ENCODE results near the gene TLE6. TPM values are rescaled to one million over a fixed set of nuclear protein-coding genes. Genes with fewer than 3 reads are reported as not detected.

The TLE6 gene
- total RNA-seq, 1 donor from 2014 or later, result 3.6 TPM

Other genes starting within 250 kb of the TLE6 start
- gene SLC39A3, start 237.5 kb upstream of the TLE6 start, total RNA-seq, result 18.6 TPM
- gene SGTA, start 194.3 kb upstream of the TLE6 start, total RNA-seq, result 25.7 TPM
- gene THOP1, start 192.1 kb upstream of the TLE6 start, total RNA-seq, result 33.5 TPM
- 2.8 TPM for gene ZNF554, start 157.7 kb upstream of the TLE6 start, total RNA-seq
- gene ZNF555, start 136.1 kb upstream of the TLE6 start, total RNA-seq, result 2.0 TPM
- gene ZNF556, start 110.2 kb upstream of the TLE6 start, total RNA-seq, result not detected
- gene ZNF57, start 76.6 kb upstream of the TLE6 start, total RNA-seq, result 1.2 TPM
- 1.4 TPM for gene ZNF77, start 32.6 kb upstream of the TLE6 start, total RNA-seq
- 12.8 TPM for gene TLE2, start 51.7 kb downstream of the TLE6 start, total RNA-seq
- 153 TPM for gene TLE5, start 84.9 kb downstream of the TLE6 start, total RNA-seq
- 22.8 TPM for gene GNA11, start 116.8 kb downstream of the TLE6 start, total RNA-seq
- 1.0 TPM for gene GNA15, start 158.5 kb downstream of the TLE6 start, total RNA-seq
- 0.70 TPM for gene S1PR4, start 201.2 kb downstream of the TLE6 start, total RNA-seq
- gene NCLN, start 208.4 kb downstream of the TLE6 start, total RNA-seq, result 40.7 TPM
- gene CELF5, start 247.1 kb downstream of the TLE6 start, total RNA-seq, result 0.18 TPM